Panc1 (cell line): ENCODE measurements around the gene NCAPH2.

Experiments used
- CTCF ChIP-seq: fragments of 450-650 bp; IDR thresholded peaks from 2 replicates; pipeline ENCODE4 v1.5.1; 2017; ENCODE audit warnings: mild to moderate bottlenecking
- POLR2AphosphoS5 ChIP-seq: IDR thresholded peaks from 2 replicates; pipeline ENCODE4 v1.6.1; 2012; ENCODE audit warnings: mild to moderate bottlenecking, low read depth, low read length, moderate library complexity
- TF ChIP-seq, protein P1 (sequence below), 2 experiments: IDR thresholded peaks; 2 replicates each; pipeline ENCODE4 v1.6.1; 2011 to 2012; ENCODE audit warnings: low read depth in 2 of 2, control low read depth in 1 of 2, low read length in 1 of 2, mild to moderate bottlenecking in 1 of 2, moderate library complexity in 1 of 2; ENCODE audit not compliant: insufficient read depth in 1 of 2

DNA sequence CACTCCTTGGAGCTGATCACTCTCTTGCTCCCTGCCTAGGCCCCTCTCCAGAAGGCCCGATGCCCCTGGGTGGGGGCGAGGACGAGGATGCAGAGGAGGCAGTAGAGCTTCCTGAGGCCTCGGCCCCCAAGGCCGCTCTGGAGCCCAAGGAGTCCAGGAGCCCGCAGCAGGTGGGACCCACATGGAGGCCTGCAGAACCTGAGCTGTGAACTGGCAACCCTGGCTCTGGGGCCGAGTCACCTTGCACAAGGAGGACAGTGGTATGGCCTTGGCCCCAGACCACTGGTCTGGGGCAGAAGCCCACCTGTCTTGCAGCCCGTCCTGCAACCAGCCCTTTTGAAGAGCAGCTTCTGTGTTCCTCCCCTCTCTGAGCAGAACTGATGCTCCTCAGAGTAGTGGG is 11.1 kb downstream of the NCAPH2 start:
- TF ChIP-seq CTCF (no peak), POLR2AphosphoS5 (no peak)
- TF ChIP-seq, protein P1, sequence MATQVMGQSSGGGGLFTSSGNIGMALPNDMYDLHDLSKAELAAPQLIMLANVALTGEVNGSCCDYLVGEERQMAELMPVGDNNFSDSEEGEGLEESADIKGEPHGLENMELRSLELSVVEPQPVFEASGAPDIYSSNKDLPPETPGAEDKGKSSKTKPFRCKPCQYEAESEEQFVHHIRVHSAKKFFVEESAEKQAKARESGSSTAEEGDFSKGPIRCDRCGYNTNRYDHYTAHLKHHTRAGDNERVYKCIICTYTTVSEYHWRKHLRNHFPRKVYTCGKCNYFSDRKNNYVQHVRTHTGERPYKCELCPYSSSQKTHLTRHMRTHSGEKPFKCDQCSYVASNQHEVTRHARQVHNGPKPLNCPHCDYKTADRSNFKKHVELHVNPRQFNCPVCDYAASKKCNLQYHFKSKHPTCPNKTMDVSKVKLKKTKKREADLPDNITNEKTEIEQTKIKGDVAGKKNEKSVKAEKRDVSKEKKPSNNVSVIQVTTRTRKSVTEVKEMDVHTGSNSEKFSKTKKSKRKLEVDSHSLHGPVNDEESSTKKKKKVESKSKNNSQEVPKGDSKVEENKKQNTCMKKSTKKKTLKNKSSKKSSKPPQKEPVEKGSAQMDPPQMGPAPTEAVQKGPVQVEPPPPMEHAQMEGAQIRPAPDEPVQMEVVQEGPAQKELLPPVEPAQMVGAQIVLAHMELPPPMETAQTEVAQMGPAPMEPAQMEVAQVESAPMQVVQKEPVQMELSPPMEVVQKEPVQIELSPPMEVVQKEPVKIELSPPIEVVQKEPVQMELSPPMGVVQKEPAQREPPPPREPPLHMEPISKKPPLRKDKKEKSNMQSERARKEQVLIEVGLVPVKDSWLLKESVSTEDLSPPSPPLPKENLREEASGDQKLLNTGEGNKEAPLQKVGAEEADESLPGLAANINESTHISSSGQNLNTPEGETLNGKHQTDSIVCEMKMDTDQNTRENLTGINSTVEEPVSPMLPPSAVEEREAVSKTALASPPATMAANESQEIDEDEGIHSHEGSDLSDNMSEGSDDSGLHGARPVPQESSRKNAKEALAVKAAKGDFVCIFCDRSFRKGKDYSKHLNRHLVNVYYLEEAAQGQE (IDR thresholded peaks at IDR 0.05; ENCODE audit: insufficient read depth in 1 of 2, low read depth in 2 of 2, low read length in 1 of 2): no peak
